Activated CD8-positive, alpha-beta memory T cell treated with anti-CD3 and anti-CD28 coated beads, Interleukin-2, amount 50 U/mL, for 24 hours (primary cell): ENCODE results near the gene RABGAP1.

ENCODE experiments used
- DNase-seq: peaks from one replicate; pipeline ENCODE4 v3.0.0-alpha.2; 2020; ENCODE audit errors: extremely low read depth

The RABGAP1 gene

GRCh38 chr9:123008909-123009308 lies 68.1 kb downstream of the RABGAP1 start:
- no peak for DNase-seq

- no peak for DNase-seq
Measured at GRCh38 chr9:123011380-123011779, 70.6 kb downstream of the RABGAP1 start.

GRCh38 chr9:123011878-123012528 lies 71.2 kb downstream of the RABGAP1 start:
- DNase-seq, result no peak

GRCh38 chr9:123016631-123017030 lies 75.8 kb downstream of the RABGAP1 start:
- DNase-seq, result no peak

GRCh38 chr9:123020796-123021195 lies 80.0 kb downstream of the RABGAP1 start:
- no peak for DNase-seq

GRCh38 chr9:123026425-123026824 lies 85.6 kb downstream of the RABGAP1 start:
- no peak for DNase-seq

- DNase-seq, result no peak
Measured at GRCh38 chr9:123027517-123027916, 86.7 kb downstream of the RABGAP1 start.

- DNase-seq, result no peak
Measured at GRCh38 chr9:123028136-123028535, 87.3 kb downstream of the RABGAP1 start.

GRCh38 chr9:123028973-123029372 lies 88.2 kb downstream of the RABGAP1 start:
- DNase-seq, result no peak

GRCh38 chr9:123031963-123032362 lies 91.1 kb downstream of the RABGAP1 start:
- DNase-seq, result no peak

- DNase-seq, result no peak
Measured at GRCh38 chr9:123033352-123033751, 92.5 kb downstream of the RABGAP1 start, which contains the start of gene GPR21. Gene GPR21 (plus strand): TSS chr9:123033667. CDS start chr9:123034567, 900 bp downstream.

GRCh38 chr9:123033864-123034601 lies 93.2 kb downstream of the RABGAP1 start:
- DNase-seq, result no peak

- no peak for DNase-seq
Measured at GRCh38 chr9:123034881-123035510, 94.2 kb downstream of the RABGAP1 start.

- DNase-seq, result no peak
Measured at GRCh38 chr9:123035791-123036190, 95.0 kb downstream of the RABGAP1 start.

- no peak for DNase-seq
Measured at GRCh38 chr9:123036893-123037545, 96.2 kb downstream of the RABGAP1 start.

- DNase-seq, result no peak
Measured at GRCh38 chr9:123039617-123040219, 98.9 kb downstream of the RABGAP1 start.

GRCh38 chr9:123040801-123041200 lies 100.0 kb downstream of the RABGAP1 start:
- no peak for DNase-seq

- DNase-seq, result no peak
Measured at GRCh38 chr9:123041489-123041888, 100.7 kb downstream of the RABGAP1 start.

- DNase-seq, result no peak
Measured at GRCh38 chr9:123043081-123043939, 102.5 kb downstream of the RABGAP1 start.

- DNase-seq, result no peak
Measured at GRCh38 chr9:123044586-123044985, 103.8 kb downstream of the RABGAP1 start.
